ENCODE measurements around the gene KDM2B. TPM values are rescaled to one million over a fixed set of nuclear protein-coding genes. Genes with fewer than 3 reads are reported as not detected.

KDM2B gene
- total and polyA plus RNA-seq, 2 of the 8 experiments (the other 6 are each of a cell fraction or from before 2014, with no cell fraction given): 111 to 162 TPM

DNA sequence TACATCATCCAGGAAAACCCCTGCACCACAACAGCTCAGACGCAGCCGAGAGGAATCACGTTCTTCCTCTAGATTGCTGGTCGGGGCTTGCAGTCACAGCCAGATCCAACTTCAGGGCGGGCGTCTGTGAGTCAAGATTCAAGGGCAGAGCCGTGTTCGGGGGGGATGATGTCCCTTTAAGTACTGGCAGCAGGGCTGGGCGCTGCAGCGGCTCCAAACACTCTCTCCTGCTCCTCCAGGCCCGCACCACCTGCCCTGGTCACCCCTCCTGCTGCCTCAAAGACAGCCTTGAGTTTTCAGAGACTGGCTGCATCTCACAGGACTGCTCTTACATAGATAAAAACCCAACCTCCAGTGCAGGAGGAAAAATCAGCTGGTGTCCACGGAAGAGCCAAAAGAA is 68.3 kb downstream of the KDM2B start:
- H4K20me1 ChIP-seq (replicated peaks in 1 of 2; ENCODE audit: control insufficient read depth in 1 of 2, insufficient read depth in 2 of 2, low read length in 2 of 2): peaks cover 10 to 11% of the 10 kb centered on the region in 2 experiments
- no peak overlapping the region for H3K4ac ChIP-seq (replicated peaks; ENCODE audit: insufficient read length, low read depth, low read length)
- H3K27me3 ChIP-seq (replicated peaks in 1 of 4; ENCODE audit: control insufficient read depth in 3 of 4, extremely low read depth in 1 of 4, insufficient read depth in 3 of 4, low read length in 3 of 4): no peaks in the 10 kb centered on the region
- H3K79me1 ChIP-seq (ENCODE audit: low read depth, low read length): peaks cover 9% of the 10 kb centered on the region
- H2BK12ac ChIP-seq (ENCODE audit: low read depth, low read length): no peak overlapping the region
- H4K8ac ChIP-seq (ENCODE audit: extremely low read depth, insufficient read depth, low read length): no peak overlapping the region
- H2AK5ac ChIP-seq (ENCODE audit: low read depth, low read length): no peak overlapping the region
- CTCF ChIA-PET (ENCODE audit: partially characterized antibody): interaction anchor here (0.6 to 1.3 kb wide), 5 partner anchors 12 to 348 kb away, joined by 3 to 5 read pairs (median 3); no protein-coding TSS in a partner anchor
- peaks cover 0 to 3% of the 10 kb centered on the region in 2 experiments; a peak in 1 of 4 replicates for H3K79me2 ChIP-seq (ENCODE audit: control insufficient read depth in 1 of 2, insufficient read depth in 2 of 2, low read length in 2 of 2)
- 88% methylated on average over 10 of the region's 12 CpGs; no CpG with 5 or more reads in 1 of the 2 experiments for WGBS, 2 experiments (ENCODE audit: extremely low coverage in 1 of 2, insufficient coverage in 1 of 2, insufficient read length in 1 of 2, insufficient replicate concordance in 2 of 2, low coverage in 1 of 2, low lambda C conversion rate in 2 of 2, missing lambda C conversion rate in 1 of 2)
- no peak overlapping the region for H4K91ac ChIP-seq (replicated peaks; ENCODE audit: insufficient read length, low read length)
- H3K36me3 ChIP-seq (ENCODE audit: control insufficient read depth in 2 of 4, insufficient read depth in 4 of 4, low read length in 3 of 4): peaks cover 28 to 69% (median 41%) of the 10 kb centered on the region in 4 experiments
- DNase-seq (ENCODE audit: low read depth in 1 of 2, low spot score in 2 of 2) (no peak), FAIRE-seq (no peak)
- H3K18ac ChIP-seq (ENCODE audit: extremely low read depth, low read length): no peak overlapping the region
- TF ChIP-seq TEAD4 (IDR thresholded peaks at IDR 0.05; ENCODE audit: low read depth, low read length) (no peak), HDAC6 (IDR thresholded peaks at IDR 0.05; ENCODE audit: low read depth, low read length) (no peak), SP4 (IDR thresholded peaks at IDR 0.05; ENCODE audit: low read length) (no peak), GTF2F1 (IDR thresholded peaks at IDR 0.05; ENCODE audit: borderline replicate concordance, low read depth, low read length) (no peak), EGR1 (IDR thresholded peaks at IDR 0.05; ENCODE audit: borderline replicate concordance, low read depth, low read length) (no peak), NRF1 (IDR thresholded peaks at IDR 0.05; ENCODE audit: low read depth, low read length) (no peak), CHD1 (IDR thresholded peaks at IDR 0.05; ENCODE audit: low read depth, low read length) (no peak), JUND (IDR thresholded peaks at IDR 0.05; ENCODE audit: low read length) (no peak), PHF8 (conservative IDR thresholded peaks at IDR 0.05; ENCODE audit: low read depth, low read length) (no peak)
- TF ChIP-seq, protein P1, sequence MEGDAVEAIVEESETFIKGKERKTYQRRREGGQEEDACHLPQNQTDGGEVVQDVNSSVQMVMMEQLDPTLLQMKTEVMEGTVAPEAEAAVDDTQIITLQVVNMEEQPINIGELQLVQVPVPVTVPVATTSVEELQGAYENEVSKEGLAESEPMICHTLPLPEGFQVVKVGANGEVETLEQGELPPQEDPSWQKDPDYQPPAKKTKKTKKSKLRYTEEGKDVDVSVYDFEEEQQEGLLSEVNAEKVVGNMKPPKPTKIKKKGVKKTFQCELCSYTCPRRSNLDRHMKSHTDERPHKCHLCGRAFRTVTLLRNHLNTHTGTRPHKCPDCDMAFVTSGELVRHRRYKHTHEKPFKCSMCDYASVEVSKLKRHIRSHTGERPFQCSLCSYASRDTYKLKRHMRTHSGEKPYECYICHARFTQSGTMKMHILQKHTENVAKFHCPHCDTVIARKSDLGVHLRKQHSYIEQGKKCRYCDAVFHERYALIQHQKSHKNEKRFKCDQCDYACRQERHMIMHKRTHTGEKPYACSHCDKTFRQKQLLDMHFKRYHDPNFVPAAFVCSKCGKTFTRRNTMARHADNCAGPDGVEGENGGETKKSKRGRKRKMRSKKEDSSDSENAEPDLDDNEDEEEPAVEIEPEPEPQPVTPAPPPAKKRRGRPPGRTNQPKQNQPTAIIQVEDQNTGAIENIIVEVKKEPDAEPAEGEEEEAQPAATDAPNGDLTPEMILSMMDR (IDR thresholded peaks at IDR 0.05; ENCODE audit: control extremely low read depth in 1 of 3, insufficient read depth in 1 of 3, low read depth in 1 of 3, low read length in 3 of 3): no peak
- H3K4me2 ChIP-seq (ENCODE audit: insufficient read depth in 1 of 2, low read depth in 2 of 2, low read length in 2 of 2): no peak overlapping the region
- H2BK5ac ChIP-seq (ENCODE audit: low read depth, low read length): no peak overlapping the region
- no peak overlapping the region for H3K4me3 ChIP-seq (ENCODE audit: extremely low read depth in 1 of 4, insufficient read depth in 2 of 4, low read depth in 3 of 4, low read length in 4 of 4)
- H3K56ac ChIP-seq (replicated peaks; ENCODE audit: insufficient read length, low read depth, low read length): no peak overlapping the region
- no peak overlapping the region for H3K14ac ChIP-seq (ENCODE audit: insufficient read length)
- no peak overlapping the region for H2BK120ac ChIP-seq (replicated peaks; ENCODE audit: low read depth, low read length)
- no peak overlapping the region for H2BK15ac ChIP-seq (ENCODE audit: low read length)
- no peak overlapping the region for H3K27ac ChIP-seq (ENCODE audit: low read depth, low read length)
- H3K4me1 ChIP-seq (replicated peaks in 1 of 4; ENCODE audit: control insufficient read depth in 3 of 4, insufficient read depth in 4 of 4, low read length in 3 of 4): peaks cover 0 to 3% (median 1%) of the 10 kb centered on the region in 4 experiments; a peak in 4 of 7 replicates
- no peak overlapping the region for H3K9ac ChIP-seq (replicated peaks in 1 of 4; ENCODE audit: extremely low read depth in 1 of 4, low read depth in 3 of 4, low read length in 3 of 4)
- H3K23ac ChIP-seq (ENCODE audit: insufficient read length): no peak overlapping the region
- H3K23me2 ChIP-seq (ENCODE audit: low read depth, low read length): no peaks in the 10 kb centered on the region; the same call in 1 of the 2 replicates
- POLR2A ChIA-PET (ENCODE audit: partially characterized antibody): interaction anchor here (1.4 kb wide), 1 partner anchor 22 kb away, joined by 3 read pairs; no protein-coding TSS in a partner anchor
- no peak overlapping the region for H2BK20ac ChIP-seq (ENCODE audit: low read length)
- no peaks in the 10 kb centered on the region for H3K9me3 ChIP-seq (ENCODE audit: insufficient read depth in 2 of 2, low read depth in 1 of 2, low read length in 1 of 2)
- no peak overlapping the region for H4K5ac ChIP-seq (ENCODE audit: insufficient read length, low read depth, low read length)
- no peak overlapping the region for H2AFZ ChIP-seq (ENCODE audit: low read length)
